H7 (cell line): ENCODE results near the gene PHIP. TPM values are rescaled to one million over a fixed set of nuclear protein-coding genes. Genes with fewer than 3 reads are reported as not detected.

Experiments
- DNase-seq: peaks from one replicate; pipeline ENCODE4 v3.0.0; 2012
- H3K27me3 ChIP-seq: 2 replicates; pipeline ENCODE4 v1.6.0; 2011; ENCODE audit warnings: mild to moderate bottlenecking, low read length; ENCODE audit not compliant: control insufficient read depth, insufficient read depth
- H3K36me3 ChIP-seq: replicated peaks from 2 replicates; pipeline ENCODE4 v1.5.1; 2011; ENCODE audit warnings: low read length; ENCODE audit not compliant: control insufficient read depth, insufficient read depth
- H3K4me3 ChIP-seq: 2 replicates; pipeline ENCODE4 v1.5.1; 2011; ENCODE audit warnings: low read depth, mild to moderate bottlenecking, control low read depth, low read length, moderate library complexity; ENCODE audit not compliant: insufficient read depth
- total RNA-seq: library from RNA; depleted of rRNA; stranded (reverse); fragments of >200 nt; shearing (Covaris generic); gene quantifications from 2 replicates; pipeline ENCODE4 v1.2.3, GENCODE V29; 2014

Gene PHIP
- total RNA-seq, 1 experiment from 2014 or later: 24.4 TPM

DNA sequence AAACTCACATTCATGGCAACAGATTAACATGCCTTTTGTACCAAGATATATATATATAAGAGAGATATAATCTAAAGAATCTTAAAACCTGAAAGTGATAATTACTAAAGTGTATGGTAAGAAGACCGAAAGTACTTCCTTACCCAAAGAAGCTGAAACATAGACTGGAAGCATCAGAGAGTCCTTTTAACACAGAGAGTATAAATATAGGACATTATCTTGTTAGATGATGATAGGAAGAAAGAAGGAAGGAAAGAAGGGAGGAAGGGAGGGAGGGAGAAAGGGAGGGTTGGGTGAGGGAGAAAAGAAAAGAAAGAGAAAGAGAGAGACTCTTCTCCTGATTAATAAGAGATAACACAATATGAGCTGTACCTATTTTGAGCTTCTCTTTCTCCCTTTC, 68.2 kb downstream of the PHIP start:
- no peak for DNase-seq
- Histone ChIP-seq H3K4me3 (no peak overlapping the region), H3K27me3 (no peaks in the 10 kb centered on the region), H3K36me3 (peaks cover 1% of the 10 kb centered on the region; the same call in 1 of the 2 replicates)

DNA sequence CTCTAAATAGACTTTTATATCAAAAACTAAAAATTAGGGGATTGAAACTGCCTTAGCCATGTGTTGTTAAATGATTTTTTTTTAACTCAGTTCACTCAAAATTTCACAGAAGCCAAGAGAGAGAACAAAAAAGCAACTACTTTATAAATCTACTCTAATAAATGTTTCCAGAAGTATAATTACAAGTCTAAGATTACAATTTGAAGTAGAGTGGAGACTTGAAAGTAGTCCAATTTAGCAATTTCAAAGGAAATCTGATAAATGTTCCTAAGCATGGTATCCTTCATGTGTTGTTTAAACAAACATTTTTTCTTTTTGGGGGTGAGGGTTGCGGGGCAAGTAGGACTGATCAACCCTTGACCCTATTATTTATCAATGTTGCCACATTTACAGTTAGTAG, 72.6 kb downstream of the PHIP start:
- H3K36me3 ChIP-seq: peaks cover 4% of the 10 kb centered on the region; the same call in 1 of the 2 replicates
- no peaks in the 10 kb centered on the region for H3K27me3 ChIP-seq
- no peak overlapping the region for H3K4me3 ChIP-seq
- no peak for DNase-seq

DNA sequence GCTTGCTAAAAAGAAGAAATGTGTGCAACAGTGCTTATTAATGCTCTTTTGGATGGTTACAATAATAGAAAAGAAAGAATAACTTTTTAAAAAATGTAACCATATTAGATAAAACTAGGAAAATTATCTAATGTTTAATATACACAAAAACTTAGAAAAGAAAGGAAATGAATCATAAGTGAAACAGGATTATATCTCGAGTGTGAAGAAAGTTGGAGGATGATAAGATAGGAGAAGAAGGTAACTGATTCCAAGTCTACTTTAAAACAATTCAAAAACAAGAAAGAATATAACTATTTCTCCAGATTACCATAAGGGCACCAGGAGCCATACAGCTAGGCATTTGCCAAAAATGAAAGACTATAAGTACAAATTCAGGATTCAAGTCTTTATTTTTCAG, 73.0 kb downstream of the PHIP start:
- Histone ChIP-seq H3K27me3 (no peaks in the 10 kb centered on the region), H3K36me3 (peaks cover 4% of the 10 kb centered on the region; the same call in 1 of the 2 replicates), H3K4me3 (no peak overlapping the region)
- DNase-seq: no peak

DNA sequence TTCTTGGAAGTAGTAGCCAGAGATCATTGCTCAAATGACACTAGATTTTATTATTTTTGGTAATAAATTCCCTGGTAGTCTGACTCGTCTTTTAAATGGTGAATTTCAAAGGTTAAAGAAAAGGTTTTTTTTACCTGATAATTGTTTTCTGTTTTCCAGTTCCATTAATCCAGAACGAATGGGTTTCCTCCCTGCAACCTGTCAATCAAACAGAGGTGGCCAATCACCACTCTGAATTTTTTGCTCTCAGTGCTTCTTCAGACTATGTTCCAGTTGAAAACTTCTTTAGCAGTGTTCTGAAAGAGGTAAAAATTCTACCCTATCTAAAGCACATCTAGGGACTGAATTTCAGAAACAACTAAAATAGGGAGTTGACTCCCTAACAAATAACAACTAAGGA, 73.8 kb downstream of the PHIP start:
- no peaks in the 10 kb centered on the region for H3K27me3 ChIP-seq
- no peak overlapping the region for H3K4me3 ChIP-seq
- peaks cover 6% of the 10 kb centered on the region; the same call in 1 of the 2 replicates for H3K36me3 ChIP-seq
- no peak for DNase-seq

DNA sequence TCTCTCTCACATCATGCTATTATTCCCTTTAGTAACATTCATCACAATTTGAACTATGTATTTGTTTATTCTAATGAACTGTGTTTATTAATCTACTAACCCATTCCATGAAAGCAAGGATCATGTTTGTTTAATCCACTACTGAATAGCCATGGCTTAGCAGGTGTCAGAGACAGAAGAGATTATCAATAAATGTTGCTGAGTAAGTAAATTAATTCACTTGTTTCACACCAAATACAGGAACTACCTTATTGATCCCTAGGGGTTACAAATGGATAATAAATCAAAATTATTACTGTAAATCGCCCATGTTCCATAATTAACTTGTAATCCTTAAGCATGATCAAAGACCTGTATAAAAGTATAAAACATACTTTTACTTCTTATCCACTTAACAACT, 76.6 kb downstream of the PHIP start:
- Histone ChIP-seq H3K27me3 (no peaks in the 10 kb centered on the region), H3K36me3 (peaks cover 15% of the 10 kb centered on the region), H3K4me3 (no peak overlapping the region)
- DNase-seq: no peak

DNA sequence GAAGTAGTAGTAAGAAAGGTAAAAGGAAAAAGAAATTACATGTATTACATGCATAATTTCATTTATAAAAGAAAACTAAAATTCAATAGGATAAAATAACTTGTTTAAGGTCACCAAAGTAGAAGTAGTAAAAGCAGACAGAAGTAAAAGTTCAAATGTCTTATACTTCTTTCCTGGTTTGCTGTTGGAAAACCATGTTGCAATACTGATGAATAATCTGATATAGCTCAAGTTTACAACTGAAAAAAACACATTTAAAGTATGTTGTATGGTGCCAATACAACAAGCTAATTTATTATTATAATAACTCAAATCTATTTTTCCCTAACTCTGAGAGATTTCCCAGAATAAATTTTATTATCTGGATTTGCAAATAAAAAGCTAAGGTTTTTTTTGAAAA, 78.3 kb downstream of the PHIP start:
- no peak for DNase-seq
- H3K4me3 ChIP-seq: no peak overlapping the region
- peaks cover 16% of the 10 kb centered on the region for H3K36me3 ChIP-seq
- H3K27me3 ChIP-seq: no peaks in the 10 kb centered on the region

DNA sequence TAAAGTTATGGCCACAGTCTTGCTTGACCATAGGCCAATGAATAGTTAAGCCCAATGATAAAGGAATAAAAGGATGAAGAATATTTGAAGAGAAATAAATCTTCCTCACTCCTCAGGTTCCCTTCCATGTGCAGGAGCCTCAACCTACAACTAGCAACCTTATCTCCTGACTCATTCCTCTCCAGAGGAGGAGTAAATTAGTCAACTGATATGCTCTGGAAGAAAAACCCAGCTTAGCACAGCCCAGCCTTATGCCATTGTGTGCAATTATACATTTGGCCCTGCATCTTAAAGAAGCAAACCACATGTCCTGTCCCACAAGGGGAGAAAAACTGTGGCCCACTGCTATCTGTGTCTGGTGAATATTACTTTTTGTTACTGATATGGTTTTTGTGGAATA, 82.1 kb downstream of the PHIP start:
- Histone ChIP-seq H3K27me3 (no peaks in the 10 kb centered on the region), H3K36me3 (peaks cover 23% of the 10 kb centered on the region), H3K4me3 (no peak overlapping the region)
- DNase-seq: no peak

DNA sequence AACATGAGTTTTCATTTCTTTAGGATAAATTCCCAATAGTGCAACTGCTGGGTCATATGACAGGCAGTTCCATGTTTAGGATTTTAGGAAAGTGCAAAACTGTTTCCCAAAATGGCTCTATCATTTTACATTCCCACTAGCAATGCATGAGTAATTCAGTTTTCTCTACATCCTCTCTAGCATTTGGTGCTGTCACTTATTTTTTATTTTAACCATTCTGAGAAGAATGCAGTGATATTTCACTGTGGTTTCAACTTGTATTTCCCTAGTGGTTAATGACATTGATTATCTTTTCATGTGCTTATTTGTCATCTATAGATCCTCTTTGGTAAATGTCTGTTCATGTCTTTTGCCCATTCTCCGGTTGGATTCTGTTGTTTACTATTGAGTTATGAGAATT, 82.7 kb downstream of the PHIP start:
- DNase-seq: no peak
- no peak overlapping the region for H3K4me3 ChIP-seq
- H3K36me3 ChIP-seq: peaks cover 22% of the 10 kb centered on the region
- no peaks in the 10 kb centered on the region for H3K27me3 ChIP-seq

DNA sequence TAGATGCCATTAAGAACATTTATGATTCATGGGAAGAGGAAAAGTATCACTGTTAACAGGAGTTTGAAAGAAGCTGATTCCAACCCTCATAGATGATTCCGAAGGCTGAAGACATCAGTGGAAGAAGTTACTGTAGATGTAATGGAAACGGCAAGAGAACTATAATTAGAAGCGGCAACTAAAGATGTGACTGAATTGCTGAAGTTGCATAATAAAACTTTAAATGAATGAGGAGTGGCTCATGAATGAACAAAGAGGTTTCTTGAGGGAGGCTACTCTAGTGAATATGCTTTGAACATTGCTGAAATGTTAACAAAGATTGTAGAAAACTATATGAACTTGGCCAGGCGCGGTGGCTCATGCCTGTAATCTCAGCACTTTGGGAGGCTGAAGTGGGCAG, 84.1 kb downstream of the PHIP start:
- Histone ChIP-seq H3K27me3 (no peaks in the 10 kb centered on the region), H3K4me3 (no peak overlapping the region), H3K36me3 (peaks cover 24% of the 10 kb centered on the region)
- DNase-seq: no peak

DNA sequence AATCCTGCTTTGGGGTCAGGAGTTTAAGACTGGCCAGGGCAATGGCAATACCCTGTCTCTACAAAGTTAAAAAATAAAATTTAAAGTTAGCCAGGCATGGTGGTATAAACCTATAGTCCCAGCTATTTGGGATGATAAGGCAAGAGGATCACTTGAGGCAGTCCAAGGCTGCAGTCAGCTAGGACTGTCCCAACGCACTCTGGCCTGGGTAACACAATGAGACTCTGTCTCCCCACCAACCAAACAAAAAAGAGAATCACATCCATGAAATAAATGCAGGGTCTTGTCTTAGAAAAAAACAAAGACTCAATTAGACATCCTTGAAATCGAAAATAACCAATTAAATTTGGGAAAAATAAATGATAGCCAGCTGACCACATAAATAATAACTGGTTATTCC, 88.9 kb downstream of the PHIP start:
- Histone ChIP-seq H3K36me3 (peaks cover 26% of the 10 kb centered on the region), H3K4me3 (no peak overlapping the region), H3K27me3 (no peaks in the 10 kb centered on the region)
- DNase-seq: no peak

DNA sequence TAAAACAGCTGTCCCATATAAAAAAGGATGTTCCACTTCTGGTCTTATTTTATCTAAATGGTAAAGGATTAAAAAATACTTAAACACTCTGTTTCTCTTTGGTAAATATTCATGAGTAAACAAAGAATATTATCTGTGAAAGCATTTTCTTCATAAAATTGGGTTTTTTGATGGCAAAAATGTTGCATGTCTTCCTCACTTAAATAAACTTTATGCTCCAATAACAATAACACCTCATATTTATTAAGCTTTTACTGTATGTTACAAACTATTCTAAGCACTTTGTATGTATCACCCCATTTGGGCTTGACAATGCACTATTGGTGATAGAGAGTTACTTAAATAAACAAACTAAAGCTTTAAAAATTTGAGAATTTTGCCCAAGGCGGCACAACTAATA, 91.9 kb downstream of the PHIP start:
- DNase-seq: no peak
- Histone ChIP-seq H3K4me3 (no peak overlapping the region), H3K36me3 (peaks cover 22% of the 10 kb centered on the region), H3K27me3 (no peaks in the 10 kb centered on the region)

DNA sequence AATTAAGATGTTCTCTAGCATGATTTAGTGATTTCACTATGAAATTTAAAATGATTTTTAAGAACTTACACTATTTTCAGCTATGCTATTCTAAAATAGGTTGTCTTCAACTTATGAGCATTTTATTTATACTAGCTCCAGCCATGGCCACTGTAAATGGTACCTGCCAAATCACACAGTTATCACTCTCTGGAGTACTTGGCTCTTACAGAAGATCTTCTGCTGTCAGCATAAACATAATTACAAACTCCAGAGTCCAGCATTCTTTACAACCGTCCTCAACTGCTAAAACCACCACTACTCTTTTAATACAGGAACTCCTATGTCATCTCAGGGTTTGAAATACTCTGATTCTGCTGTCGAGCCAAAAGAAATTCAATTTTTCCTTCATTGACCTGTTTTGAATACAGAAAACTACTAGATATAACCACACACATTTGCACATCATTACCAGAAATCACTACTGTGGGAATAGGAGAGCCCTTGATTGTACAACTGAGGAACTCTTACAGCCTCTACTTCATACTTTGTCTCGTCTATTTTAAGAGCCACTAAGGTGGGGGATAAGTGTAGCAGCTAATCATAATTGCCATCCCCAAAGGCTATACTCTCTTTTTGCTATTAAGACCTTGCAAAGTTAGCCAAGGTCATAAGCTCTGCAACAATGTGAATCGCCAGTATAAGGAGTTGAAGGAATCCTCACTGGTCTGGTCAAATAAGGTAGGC, 93.7 kb downstream of the PHIP start:
- Histone ChIP-seq H3K27me3 (no peaks in the 10 kb centered on the region), H3K4me3 (no peak overlapping the region), H3K36me3 (peaks cover 21% of the 10 kb centered on the region)
- DNase-seq: no peak

DNA sequence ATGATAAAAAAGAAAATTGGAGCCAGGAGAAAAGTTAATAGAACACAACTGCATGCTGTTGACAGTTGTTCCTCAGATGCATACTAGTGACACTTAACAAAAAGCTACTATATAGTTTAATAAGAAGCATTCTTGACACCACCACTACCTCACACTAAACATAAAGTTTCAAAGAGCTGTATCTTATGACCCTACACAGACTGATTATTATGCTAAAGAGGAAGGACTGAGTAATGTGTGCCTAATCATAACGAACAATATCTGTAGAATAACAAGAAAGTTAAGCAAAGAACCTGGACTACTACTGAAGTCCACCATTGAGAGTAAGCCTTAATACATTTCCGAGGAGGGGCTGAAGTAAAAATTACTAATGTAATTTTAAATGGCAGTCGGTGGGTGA, 110.9 kb downstream of the PHIP start:
- DNase-seq: no peak
- peaks cover 14% of the 10 kb centered on the region for H3K36me3 ChIP-seq
- no peak overlapping the region for H3K4me3 ChIP-seq
- no peaks in the 10 kb centered on the region for H3K27me3 ChIP-seq

DNA sequence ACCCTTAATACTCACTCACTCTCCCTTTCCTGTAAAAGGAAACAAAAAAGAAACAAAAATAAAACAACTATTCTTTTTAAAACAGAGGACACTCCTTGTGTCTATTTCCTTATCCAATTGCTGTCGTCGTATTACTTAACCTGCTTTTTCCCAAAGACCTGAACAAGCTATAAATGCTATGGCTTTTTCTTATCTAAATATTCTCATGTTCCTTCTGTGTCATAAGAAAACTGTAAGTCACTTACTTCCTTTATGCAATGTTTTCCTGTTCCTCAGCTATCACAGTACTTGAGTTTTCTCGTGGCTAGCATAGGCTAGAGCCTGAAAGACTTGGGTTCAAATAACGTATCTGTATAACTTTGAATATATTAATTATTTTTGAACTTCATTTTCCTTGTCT, 111.5 kb downstream of the PHIP start:
- no peak overlapping the region for H3K4me3 ChIP-seq
- H3K36me3 ChIP-seq: peaks cover 15% of the 10 kb centered on the region
- no peak for DNase-seq
- no peaks in the 10 kb centered on the region for H3K27me3 ChIP-seq

DNA sequence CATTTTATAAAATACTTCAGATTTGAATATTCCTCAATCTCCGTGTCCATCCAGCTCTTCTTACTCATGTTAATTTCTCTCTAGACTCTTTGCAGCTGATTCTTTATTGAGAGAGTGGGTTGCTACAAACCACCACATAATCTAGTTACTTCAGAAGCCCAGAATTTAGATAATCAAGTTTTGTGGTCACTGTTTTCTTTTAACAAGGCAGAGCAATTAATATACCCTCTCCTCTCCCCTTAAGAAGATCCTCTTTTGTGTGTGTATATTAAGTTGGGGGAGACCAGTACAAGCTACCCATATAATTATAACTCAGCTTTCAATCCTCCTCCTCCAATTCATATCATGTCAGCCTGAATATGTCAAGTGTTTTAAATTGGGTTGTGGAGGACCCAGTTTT, 115.6 kb downstream of the PHIP start:
- Histone ChIP-seq H3K27me3 (no peaks in the 10 kb centered on the region), H3K4me3 (no peak overlapping the region), H3K36me3 (peaks cover 14% of the 10 kb centered on the region)
- no peak for DNase-seq

DNA sequence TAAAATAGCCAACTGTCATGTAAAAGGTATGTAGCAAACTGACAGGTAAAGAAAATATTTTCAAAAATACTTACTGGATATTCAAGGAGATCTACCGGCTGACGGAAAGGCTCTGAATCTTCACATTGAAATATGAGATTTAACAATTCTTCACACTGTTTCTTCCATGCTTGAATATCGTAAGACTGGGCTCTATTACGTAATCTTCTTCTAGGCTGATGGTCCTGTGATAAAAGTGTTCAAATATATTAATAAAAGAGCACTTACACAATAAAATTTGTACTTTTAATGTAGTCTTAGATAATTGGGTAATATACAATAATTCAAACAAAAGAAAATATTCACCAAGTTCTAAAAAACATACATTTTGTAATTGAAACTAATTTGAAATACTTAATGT, 123.3 kb downstream of the PHIP start:
- H3K27me3 ChIP-seq: no peaks in the 10 kb centered on the region
- no peak overlapping the region for H3K4me3 ChIP-seq
- peaks cover 14% of the 10 kb centered on the region for H3K36me3 ChIP-seq
- no peak for DNase-seq
